Fibroblast of skin of scalp (primary cell): ENCODE data around the gene ABHD16B.
A peak's percentile ranks its signal among the peaks of the same experiment; 100 is the strongest.
"Not testable (repeated sequence)": the region's sequence is repeated elsewhere in the genome, so short reads cannot be mapped to it uniquely, and the experiment has no call there.

ENCODE experiments used
- DNase-seq: peaks from one replicate; pipeline ENCODE4 v3.0.0-alpha.2; 2013

The ABHD16B gene

GRCh38 chr20:63878899-63879663 is 17.8 kb downstream of the ABHD16B start:
- no peak for DNase-seq

GRCh38 chr20:63880901-63881300 is 19.6 kb downstream of the ABHD16B start:
- not testable (repeated sequence) for DNase-seq

GRCh38 chr20:63881451-63882226 is 20.3 kb downstream of the ABHD16B start:
- DNase-seq = no peak

GRCh38 chr20:63882257-63883200 is 21.2 kb downstream of the ABHD16B start:
- DNase-seq = no peak

- DNase-seq = no peak
Observed at GRCh38 chr20:63883201-63883593, 21.9 kb downstream of the ABHD16B start.

- no peak for DNase-seq
Observed at GRCh38 chr20:63884506-63885263, 23.4 kb downstream of the ABHD16B start.

GRCh38 chr20:63885264-63886053 is 24.2 kb downstream of the ABHD16B start:
- no peak for DNase-seq

GRCh38 chr20:63886054-63886419 is 24.7 kb downstream of the ABHD16B start:
- DNase-seq = no peak

- DNase-seq = no peak
Observed at GRCh38 chr20:63886921-63887320, 25.6 kb downstream of the ABHD16B start.

- DNase-seq = no peak
Observed at GRCh38 chr20:63889241-63890200, 28.2 kb downstream of the ABHD16B start.

GRCh38 chr20:63890201-63890576 is 28.9 kb downstream of the ABHD16B start:
- DNase-seq = no peak

- no peak for DNase-seq
Observed at GRCh38 chr20:63890616-63891015, 29.3 kb downstream of the ABHD16B start.

- DNase-seq = no peak
Observed at GRCh38 chr20:63891061-63892002, 30.0 kb downstream of the ABHD16B start.

GRCh38 chr20:63892402-63892801 is 31.1 kb downstream of the ABHD16B start:
- no peak for DNase-seq

- DNase-seq = no peak
Observed at GRCh38 chr20:63893999-63894357, 32.7 kb downstream of the ABHD16B start.

- DNase-seq = peak; percentile 94
Observed at GRCh38 chr20:63894358-63895201, 33.3 kb downstream of the ABHD16B start, which contains the start of gene DNAJC5. Gene DNAJC5 (plus strand): TSS chr20:63895126. CDS start chr20:63928346, 33,220 bp downstream.

- DNase-seq = no peak
Observed at GRCh38 chr20:63895202-63895951, 34.1 kb downstream of the ABHD16B start.
